GM19239 (cell line): Measurements from ENCODE around the gene ASB13.

Experiments used
- DNase-seq: peaks from one replicate; pipeline ENCODE4 v3.0.0; 2011; ENCODE audit warnings: low spot score; ENCODE audit not compliant: insufficient read length
- FAIRE-seq: peaks from 2 replicates; lab custom pipeline; 2011; peaks lifted over from hg19 to GRCh38; lab: Jason Lieb, UNC

The ASB13 gene

DNA sequence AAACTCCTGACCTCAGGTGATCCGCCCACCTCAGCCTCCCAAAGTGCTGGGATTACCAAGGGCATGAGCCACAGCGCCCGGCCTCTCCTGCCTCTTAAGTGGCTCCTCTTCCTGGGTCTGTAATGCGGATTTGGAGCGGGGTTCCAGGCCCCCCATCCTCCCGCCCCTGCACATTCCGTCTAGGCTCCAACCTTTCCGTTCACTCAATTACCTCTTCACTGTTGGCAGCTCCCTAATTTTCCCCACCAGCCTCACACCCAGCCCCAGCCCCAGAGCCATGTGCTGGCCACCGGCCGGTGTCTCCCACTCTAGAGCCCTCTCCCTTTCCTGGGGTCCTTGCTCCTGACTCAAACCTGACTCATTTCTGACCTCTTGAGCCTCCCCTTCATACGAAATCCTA is 16.6 kb downstream of the ASB13 start:
- FAIRE-seq = no peak
- no peak for DNase-seq

DNA sequence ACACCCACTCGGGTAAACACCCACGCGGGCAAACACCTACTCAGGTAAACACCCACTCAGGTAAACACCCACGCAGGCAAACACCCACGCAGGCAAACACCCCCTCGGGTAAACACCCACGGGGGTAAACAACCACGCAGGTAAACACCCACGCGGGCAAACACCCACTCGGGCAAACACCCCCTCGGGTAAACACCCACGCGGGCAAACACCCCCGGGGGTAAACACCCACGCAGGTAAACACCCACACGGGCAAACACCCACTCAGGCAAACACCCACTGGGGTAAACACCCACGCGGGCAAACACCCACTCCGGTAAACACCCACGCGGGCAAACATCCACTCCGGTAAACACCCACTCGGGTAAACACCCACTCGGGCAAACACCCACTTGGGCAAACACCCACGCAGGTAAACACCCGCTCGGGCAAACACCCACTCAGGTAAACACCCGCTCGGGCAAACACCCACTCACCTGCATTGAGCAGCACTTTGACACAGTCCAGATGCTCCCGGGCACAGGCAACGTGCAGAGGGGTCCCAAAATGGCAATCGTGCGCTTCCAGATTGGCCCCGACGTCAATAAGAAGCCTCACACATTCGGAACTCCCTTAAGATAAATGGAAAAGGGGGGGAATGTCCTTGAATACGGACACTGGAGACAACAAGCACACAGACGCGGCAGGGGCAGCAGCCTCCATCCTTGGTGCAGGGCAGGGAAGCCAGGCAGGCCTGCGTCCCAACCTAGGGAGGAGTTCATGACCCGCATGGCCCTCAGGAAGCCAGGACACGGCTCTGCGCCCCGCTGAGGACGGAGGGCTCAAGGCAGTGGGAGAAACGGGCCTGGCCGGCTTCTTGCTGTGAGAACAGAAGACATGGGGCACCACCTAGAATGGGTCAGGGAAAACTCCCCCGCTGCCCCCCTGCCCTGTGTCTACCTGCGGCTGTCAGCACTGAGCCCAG is 17.6 kb downstream of the ASB13 start:
- no peak for DNase-seq
- no peak for FAIRE-seq

DNA sequence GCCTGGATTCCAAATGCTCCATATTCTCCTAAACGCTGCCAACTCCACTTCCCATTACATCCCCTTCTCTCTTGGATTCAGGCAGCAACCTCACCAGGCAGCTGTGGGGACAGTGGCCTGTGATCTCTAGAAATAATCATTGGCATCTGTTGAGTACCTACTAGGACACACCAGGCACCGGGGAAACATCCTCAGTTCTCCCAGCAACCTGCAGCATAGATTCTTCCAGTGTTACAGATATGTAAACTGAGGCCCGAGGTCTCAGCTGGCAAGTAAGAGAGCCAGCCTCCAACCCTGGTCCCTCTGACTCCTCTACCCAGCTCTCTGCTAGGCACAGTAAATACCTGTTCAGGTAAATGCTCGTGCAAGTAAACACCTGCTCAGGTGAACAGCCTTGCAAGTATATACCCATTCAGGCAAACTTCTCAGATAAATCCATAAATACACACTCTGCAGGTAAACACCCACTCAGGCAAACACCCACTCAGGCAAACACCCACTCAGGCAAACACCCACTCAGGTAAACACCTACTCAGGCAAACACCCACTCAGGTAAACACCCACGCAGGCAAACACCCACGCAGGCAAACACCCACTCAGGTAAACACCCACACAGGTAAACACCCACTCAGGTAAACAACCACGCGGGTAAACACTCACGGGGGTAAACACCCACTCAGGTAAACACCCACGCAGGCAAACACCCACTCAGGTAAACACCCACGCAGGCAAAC is 18.7 kb downstream of the ASB13 start:
- DNase-seq (no peak), FAIRE-seq (no peak)

DNA sequence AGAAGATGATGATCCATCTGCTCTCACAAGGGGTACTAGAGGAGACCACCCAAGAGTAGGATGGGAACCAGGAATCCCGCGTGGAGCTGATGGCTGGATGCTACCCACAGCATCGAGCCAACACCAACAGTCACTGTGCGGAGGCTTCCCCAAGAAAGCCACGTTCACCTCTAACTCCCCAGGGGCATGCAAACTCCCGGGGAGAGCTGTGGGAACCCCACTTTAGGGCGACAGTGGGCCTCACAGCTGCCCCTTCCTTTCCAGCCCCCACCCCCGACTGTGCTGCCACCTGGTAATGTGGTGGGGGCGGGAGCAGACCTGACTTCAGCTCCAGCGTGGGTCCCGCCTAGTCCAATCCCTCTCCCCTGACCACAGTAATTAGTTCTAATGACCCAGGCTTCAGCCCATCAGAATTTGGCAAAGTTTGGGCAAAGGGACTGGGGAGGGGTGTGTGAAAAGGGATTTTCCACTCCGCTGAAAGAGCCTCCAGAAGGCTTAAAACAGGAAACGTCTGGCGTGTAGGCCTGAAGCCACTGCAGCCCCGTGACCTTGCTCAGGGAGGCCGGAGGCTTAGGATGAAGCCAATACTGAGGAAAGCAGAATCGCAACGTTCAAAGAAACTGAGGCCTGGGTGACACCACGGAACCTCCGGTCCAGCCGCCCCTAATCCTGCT is 20.3 kb downstream of the ASB13 start:
- FAIRE-seq = no peak
- no peak for DNase-seq

DNA sequence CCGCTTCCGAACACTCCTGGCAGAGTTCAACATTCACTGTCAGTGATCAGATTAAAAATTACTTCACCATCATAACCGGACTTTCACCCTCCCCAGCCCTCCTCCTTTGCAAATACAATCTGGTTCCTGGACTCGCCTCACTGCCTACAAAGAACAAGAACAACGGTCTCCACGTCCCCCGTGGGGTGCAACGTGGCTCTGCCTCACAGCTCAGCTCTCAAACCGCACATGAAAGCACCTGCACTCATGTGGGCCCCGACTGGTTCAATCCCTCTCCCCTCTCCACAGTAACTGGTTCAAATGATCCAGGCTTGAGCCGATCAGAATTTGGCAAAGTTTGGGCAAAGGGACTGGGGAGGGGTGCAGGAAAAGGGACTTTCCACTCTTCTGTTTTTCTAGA is 21.0 kb downstream of the ASB13 start:
- no peak for DNase-seq
- peak; percentile 71 for FAIRE-seq

DNA sequence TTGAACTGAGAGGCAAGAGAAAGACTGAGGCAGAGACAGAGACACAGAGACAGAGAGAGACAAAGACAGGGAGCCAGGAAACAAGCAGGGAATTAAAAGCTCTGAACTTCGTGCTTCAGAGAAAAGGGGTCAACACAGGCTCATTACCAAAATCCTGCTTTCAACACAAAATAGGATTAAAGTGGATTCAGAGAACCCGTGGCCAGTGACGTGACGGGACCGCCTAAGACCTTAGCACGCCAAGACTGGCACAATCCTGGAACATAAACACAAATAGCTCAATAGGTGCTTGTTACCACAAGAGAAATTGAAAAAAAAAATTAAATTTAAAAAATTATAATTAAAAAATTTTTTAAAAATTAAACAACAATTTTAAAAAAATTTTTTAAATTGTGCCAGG is 21.5 kb downstream of the ASB13 start:
- no peak for FAIRE-seq
- DNase-seq = no peak

DNA sequence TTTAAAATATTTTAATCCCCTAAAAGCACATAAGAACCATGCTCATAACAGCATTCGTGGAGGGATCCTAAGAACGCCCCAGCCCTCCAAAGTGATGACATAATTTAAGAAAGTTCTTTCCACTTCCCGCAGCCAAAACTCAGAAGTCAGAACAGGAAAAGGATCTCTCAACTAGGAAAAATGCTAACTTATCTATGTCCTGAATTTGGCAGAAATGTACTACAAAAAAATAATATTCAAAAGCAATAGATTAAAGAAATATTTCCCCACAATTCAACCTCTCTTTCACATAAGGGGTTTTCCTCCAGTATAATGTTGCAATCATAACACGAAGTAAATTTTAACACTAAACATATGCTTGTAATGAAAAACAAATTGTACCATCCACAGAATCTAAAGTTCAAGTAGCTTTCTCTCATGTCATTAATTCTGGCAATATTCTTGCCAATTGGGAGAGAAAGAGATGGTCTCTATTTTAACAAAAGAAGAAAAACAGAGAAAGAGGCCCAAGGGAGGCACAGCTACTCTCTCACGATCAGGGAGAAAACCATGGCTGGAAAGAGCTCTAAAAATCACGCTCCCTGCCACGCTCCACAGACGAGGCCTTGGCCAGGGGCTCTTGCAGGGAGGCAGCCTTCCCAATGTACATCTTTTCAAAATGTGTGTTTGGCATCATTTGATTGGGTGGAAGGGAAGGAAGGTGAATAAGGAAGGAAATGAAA is 22.9 kb downstream of the ASB13 start:
- no peak for FAIRE-seq
- DNase-seq = no peak

DNA sequence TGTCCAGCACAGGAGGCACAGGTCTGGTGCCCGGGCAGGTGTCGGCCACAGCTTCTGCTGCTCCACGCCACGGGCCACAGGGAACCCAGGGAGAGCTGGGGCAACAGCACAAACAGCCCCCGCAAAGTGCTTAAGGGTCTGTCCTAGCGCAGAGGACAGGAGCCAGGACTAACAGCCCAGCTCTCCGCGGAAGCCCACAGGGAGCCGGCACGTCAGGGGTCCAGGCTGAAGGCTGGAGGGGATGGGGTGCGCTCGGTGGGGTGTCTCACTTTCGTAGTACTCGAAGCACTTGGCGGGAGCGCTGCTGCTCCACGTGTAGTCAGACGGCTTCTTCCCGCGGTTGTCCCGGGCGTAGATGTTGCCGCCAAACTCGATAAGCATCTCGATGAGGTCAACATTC is 24.9 kb downstream of the ASB13 start:
- DNase-seq = no peak
- no peak for FAIRE-seq

DNA sequence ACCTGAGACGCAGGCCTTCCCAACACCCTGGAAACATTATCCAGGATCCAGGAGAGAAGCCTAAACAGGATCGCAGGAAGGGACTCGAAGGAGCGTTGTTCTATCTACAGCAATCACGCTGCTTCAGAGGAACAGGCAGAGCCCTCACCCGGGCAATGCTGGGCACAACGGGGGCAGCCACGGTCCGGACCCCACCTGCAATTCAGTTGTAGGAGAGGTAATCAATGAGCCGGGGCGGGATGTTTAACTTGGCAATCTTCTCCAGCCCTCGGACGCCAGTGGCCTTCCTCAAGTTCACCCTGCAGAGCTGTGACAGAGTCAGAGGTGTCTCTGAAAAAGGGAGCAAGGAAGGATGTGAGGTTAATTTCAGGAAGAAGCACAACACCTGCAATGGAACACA is 25.9 kb downstream of the ASB13 start:
- FAIRE-seq (no peak), DNase-seq (no peak)

DNA sequence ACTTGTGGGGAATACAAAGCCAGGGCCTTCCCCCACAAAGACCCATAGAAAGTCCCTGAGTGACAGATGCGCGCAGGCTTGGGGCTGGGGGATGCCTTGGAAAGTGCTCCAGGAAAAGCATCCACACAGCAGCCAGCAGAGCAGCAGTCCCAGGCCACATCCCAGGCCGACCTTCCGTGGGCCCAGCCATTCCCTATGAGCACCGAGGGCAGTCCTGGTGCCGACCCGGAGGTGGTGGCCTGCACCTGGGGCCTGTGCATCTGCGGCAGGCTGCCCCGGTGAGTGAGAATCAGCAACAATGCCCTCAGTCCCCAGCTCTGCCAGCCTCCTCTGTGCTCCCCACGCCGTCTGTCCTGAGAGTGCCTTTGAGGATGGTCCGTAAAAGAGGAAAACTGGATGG is 26.4 kb downstream of the ASB13 start:
- FAIRE-seq (no peak), DNase-seq (no peak)

DNA sequence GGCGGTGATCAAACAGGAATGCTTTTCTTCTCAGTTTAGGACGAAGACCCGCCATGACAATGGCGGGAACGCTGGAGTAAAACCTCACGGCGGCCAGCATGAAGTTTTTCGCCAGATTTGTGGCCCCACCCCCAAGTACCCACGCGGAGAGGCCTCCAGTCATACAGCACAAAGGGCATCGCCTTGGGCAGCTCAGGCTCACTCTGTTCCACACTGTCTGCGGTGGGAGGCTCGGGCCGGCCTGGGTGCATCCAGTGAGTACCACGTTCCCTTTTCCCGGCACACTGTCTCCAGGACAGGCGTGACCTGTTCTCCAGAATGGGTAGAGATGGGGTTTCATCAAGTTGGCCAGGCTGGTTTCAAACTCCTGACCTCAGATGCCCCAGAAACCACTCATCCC is 27.3 kb downstream of the ASB13 start:
- no peak for FAIRE-seq
- no peak for DNase-seq

DNA sequence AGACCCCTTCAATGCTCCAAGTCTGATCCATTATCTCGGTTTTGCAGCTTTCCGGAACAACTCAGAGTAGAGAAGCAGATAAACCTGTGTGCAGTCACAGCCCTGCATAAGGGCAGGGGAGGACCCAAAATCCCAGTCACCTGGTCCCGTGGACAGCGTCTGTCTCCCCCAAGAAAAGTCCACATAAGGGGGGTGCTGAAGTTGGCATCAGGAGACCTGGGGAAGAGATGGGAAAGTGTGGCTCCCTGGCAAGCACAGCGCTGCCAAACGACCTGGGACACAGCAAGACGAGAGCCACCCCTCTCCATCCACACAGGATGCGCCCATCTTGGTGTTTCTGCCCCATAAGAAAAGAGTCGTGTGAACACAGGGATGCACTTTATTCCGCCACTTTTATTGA is 27.9 kb downstream of the ASB13 start:
- DNase-seq (no peak), FAIRE-seq (no peak)

DNA sequence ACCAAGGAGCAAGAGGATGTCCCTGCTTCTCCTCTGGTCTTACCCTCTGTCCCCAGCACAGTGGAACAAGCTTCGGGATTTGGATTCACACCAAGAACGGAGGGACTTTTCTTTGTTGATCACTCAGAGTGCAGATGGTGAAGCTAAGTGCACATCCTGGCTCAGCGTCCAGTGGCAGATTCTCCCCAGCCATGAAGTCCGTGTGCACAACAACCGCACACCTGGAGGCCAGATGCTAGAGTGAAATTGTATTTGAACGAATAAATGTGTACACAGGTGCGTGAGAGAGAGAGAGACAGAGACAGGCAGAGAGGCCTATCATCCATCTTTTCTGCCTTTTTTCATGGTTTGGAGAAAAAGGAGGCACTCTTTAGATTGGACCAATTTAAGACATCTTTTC is 31.5 kb downstream of the ASB13 start:
- FAIRE-seq (no peak), DNase-seq (no peak)

DNA sequence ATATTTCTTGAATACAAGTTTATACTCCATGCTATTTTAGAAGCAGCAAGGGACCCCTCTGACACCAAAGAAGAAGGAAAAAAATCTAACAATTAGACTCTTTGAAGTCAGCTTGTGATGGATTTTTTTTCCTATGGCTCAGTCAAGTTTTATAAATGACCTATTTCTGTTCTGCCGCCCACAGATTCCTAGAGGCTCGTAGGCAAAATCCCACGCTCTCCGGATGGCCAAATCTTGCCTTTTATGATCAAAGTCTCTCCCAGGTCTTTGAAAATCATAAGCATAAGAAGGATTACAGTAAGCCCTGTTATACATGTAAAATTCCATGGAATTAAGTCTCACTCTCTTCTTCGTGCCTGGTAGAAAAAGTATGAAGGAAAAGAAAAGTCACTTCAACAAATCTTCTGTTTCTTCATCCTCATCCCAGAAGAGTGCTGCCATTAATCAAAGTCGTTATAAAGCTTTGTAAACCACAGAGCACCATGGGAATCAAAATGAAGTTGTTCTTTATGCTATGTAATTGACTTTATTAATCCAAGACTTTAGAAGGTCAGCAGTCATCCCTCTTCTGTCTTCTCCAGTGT is 33.1 kb downstream of the ASB13 start:
- FAIRE-seq (no peak), DNase-seq (no peak)

DNA sequence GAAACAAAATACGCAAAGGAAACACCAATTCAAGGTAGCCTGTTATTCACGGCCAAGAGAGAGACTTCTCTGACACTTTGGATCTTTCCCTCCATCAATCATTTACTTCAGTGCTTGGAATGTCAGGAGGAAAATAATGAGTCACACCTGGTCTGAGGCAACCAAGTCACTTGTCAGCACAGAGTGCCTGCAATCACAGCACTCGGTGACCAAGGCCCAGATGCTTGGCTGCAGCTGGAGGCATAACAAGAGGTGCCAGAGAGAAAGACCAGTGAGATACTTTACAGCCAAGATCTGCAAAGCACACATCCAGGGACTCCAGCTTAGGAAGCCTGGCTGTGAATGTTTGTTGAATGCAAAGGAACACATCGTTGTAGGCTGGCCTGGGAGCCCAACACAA is 33.9 kb downstream of the ASB13 start:
- no peak for DNase-seq
- no peak for FAIRE-seq

DNA sequence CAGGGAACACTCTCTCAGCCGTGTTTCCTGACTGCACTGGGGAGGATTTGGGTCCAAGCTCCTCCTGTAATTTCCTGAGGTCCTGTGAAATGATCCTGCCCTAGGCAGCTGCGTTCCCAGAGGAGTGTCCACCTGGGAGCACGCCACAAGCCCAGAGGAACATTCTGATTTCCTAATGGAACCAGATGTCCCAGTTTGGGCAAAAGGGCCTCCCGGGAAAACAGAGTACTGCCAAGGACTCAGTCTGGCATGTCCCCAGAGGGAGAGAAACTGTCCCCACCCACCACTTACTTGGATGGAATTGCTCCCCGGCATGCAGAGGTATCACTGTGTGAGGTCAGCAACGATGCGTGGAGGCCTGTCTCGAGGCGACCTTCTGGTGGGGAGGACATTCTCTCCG is 34.5 kb downstream of the ASB13 start:
- no peak for FAIRE-seq
- no peak for DNase-seq

DNA sequence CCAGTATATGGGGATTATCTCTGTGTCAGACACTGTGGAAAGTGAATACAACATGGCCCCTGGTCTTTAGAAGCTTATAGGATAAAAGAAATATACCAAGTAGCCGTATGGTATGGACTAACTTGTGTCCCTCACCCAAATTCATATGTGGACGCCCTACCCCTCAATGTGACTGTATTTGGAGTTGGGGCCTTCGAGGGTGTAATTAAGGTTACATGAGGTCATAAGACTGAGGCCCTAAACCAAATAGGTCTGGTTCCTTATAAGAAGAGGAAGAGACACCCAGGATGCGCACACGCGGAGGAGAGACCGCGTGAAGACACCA is 36.3 kb downstream of the ASB13 start:
- FAIRE-seq (no peak), DNase-seq (no peak)

DNA sequence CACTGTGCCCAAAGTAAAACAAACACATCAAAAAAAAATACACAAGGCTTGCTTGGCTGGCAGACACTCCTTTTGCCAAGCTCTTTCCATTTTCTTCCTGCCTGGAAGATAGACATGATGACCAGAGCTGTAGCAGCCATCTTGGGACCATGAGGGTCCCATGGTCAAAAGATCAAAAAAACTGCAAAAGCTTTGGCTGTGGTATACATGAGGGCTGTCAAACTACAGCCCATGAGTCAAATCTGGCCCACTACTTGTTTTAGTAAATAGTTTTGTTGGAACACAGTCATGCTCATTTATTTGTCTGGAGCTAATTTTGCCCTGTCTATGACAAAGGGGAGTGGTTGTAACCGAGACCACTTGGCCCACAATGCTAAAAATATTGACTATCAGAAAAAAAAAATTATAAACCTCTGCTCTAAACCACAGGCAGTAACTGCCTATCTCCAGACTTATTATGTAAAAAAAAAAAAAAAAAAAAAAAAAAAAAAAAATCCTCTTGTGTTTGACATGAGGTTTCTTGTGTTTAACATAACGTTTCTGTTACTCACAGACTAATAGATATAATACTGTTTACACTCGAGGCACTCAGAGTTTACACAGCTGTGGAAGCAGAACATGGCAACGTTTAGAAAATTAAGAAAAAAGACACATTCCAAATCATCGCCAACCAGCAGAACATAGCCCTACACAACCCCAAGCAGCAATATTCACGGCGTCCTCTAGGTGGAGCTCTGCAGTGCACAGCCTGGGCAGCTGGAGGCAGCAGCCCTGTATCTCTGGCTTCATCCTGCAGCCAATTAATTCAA is 36.9 kb downstream of the ASB13 start:
- FAIRE-seq = peak; percentile 90
- DNase-seq = peak; percentile 74
